ENCODE measurements around the gene PIGO. TPM values are rescaled to one million over a fixed set of nuclear protein-coding genes. Genes with fewer than 3 reads are reported as not detected.

Gene PIGO
- total and polyA plus RNA-seq, 5 donors from 2014 or later, result 18.3 to 31.5 (median 22.4) TPM

GRCh38 chr9:35110327-35110761 lies 14.0 kb upstream of the PIGO start:
- peak overlapping the region; percentile 85 to 94 (median 89) for H3K27ac Mint-ChIP-seq
- Histone ChIP-seq H3K27ac (ENCODE audit: insufficient read depth, low read length, poor library complexity, severe bottlenecking) (peak overlapping the region; percentile 75), H3K27me3 (ENCODE audit: control insufficient read depth, insufficient read depth, low read length) (no peaks in the 10 kb centered on the region), H3K9me3 (ENCODE audit: control insufficient read depth in 2 of 2, low read length in 2 of 2) (no peaks in the 10 kb centered on the region), H3K4me3 (ENCODE audit: low read depth, low read length) (peak overlapping the region; percentile 41), H3K36me3 (ENCODE audit: control insufficient read depth, insufficient read depth, low read length) (peaks cover 9% of the 10 kb centered on the region), H3K4me1 (ENCODE audit: control insufficient read depth, insufficient read depth, low read length, poor library complexity, severe bottlenecking) (peaks cover 39% of the 10 kb centered on the region)
- DNase-seq, result no peak
- peak overlapping the region; percentile 38 to 85 (median 74) for H3K4me3 Mint-ChIP-seq
- no peaks in the 10 kb centered on the region for H3K9me3 Mint-ChIP-seq
- H3K27me3 Mint-ChIP-seq, result no peaks in the 10 kb centered on the region
- peaks cover 8% of the 10 kb centered on the region for H3K36me3 Mint-ChIP-seq
- peaks cover 5 to 60% (median 36%) of the 10 kb centered on the region in 4 donors for H3K4me1 Mint-ChIP-seq
- ATAC-seq (ENCODE audit: low read depth in 2 of 2), result no peak

DNA sequence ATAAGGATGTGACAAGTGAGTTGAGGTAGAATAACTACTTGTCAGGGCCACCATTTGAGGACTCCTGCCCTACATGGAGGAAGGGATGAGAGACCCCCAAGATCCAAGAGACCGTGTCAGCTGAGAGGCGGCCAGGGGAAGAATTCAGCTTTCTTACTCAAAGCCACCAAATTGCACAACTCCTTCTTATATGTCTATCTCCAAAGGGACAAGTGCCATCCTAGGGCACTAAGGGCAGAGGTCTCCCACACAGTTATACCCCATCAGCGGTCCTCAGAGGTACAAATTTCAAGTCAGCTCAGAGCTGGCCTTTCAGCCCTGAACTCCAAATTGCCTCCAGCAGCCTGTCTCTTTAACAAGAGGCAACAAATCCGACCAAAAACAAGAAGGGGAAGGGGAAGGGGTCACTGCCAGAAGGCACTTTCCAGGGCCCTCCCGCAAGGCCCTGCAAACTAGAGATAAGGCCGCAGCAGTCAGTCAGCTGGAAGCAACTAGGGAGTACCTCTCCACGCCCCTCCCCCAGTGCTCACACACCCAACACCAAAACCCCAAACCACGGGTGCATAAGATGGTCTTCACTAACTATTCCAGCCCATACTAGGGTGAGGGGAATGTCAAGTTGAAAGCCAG lies 12.7 kb upstream of the PIGO start:
- H3K27ac ChIP-seq (ENCODE audit: insufficient read depth, low read length, poor library complexity, severe bottlenecking), result no peak overlapping the region
- H3K36me3 ChIP-seq (ENCODE audit: control insufficient read depth, insufficient read depth, low read length), result peaks cover 15% of the 10 kb centered on the region
- Mint-ChIP-seq H3K4me3 (peak overlapping the region in 2 of 4 donors; percentile 74 to 80), H3K27ac (peak overlapping the region in 2 of 3 donors; percentile 44 to 86), H3K36me3 (peaks cover 8% of the 10 kb centered on the region), H3K9me3 (no peaks in the 10 kb centered on the region), H3K4me1 (peaks cover 5 to 47% (median 26%) of the 10 kb centered on the region in 4 donors), H3K27me3 (no peaks in the 10 kb centered on the region)
- DNase-seq (no peak), ATAC-seq (ENCODE audit: low read depth in 2 of 2) (no peak)
- H3K27me3 ChIP-seq (ENCODE audit: control insufficient read depth, insufficient read depth, low read length), result no peaks in the 10 kb centered on the region
- H3K4me1 ChIP-seq (ENCODE audit: control insufficient read depth, insufficient read depth, low read length, poor library complexity, severe bottlenecking), result peaks cover 26% of the 10 kb centered on the region
- no peak overlapping the region for H3K4me3 ChIP-seq (ENCODE audit: low read depth, low read length)
- no peaks in the 10 kb centered on the region for H3K9me3 ChIP-seq (ENCODE audit: control insufficient read depth in 2 of 2, low read length in 2 of 2)

DNA sequence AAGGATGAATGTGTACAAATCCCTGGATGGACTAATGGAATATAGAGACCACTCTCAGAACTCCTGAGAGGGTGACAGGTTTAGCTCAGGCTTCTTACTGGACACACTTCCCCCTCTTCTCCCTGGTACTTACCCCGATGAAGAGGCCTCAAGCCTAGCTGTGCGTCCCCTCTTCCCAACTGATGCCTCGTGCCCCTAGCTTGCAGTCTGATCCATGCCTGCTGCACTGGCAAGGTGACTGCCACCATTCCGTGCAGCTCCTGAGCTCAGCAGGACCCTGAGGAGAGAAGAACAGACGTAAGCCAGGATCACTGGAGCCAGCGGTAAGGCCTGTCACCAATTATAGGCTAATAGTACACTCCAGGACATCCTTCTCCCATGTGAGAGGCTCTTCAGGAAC lies 12.1 kb upstream of the PIGO start:
- no peaks in the 10 kb centered on the region for H3K27me3 ChIP-seq (ENCODE audit: control insufficient read depth, insufficient read depth, low read length)
- no peak overlapping the region for H3K27ac ChIP-seq (ENCODE audit: insufficient read depth, low read length, poor library complexity, severe bottlenecking)
- Mint-ChIP-seq H3K4me3 (peak overlapping the region in 1 of 4 donors; percentile 80), H3K36me3 (peaks cover 8% of the 10 kb centered on the region), H3K27ac (peak overlapping the region in 1 of 3 donors; percentile 86), H3K4me1 (peaks cover 0 to 45% (median 22%) of the 10 kb centered on the region in 4 donors), H3K9me3 (no peaks in the 10 kb centered on the region), H3K27me3 (no peaks in the 10 kb centered on the region)
- no peak overlapping the region for H3K4me3 ChIP-seq (ENCODE audit: low read depth, low read length)
- ATAC-seq (ENCODE audit: low read depth in 2 of 2) (no peak), DNase-seq (no peak)
- peaks cover 15% of the 10 kb centered on the region for H3K36me3 ChIP-seq (ENCODE audit: control insufficient read depth, insufficient read depth, low read length)
- no peaks in the 10 kb centered on the region for H3K9me3 ChIP-seq (ENCODE audit: control insufficient read depth in 2 of 2, low read length in 2 of 2)
- H3K4me1 ChIP-seq (ENCODE audit: control insufficient read depth, insufficient read depth, low read length, poor library complexity, severe bottlenecking), result peaks cover 23% of the 10 kb centered on the region

DNA sequence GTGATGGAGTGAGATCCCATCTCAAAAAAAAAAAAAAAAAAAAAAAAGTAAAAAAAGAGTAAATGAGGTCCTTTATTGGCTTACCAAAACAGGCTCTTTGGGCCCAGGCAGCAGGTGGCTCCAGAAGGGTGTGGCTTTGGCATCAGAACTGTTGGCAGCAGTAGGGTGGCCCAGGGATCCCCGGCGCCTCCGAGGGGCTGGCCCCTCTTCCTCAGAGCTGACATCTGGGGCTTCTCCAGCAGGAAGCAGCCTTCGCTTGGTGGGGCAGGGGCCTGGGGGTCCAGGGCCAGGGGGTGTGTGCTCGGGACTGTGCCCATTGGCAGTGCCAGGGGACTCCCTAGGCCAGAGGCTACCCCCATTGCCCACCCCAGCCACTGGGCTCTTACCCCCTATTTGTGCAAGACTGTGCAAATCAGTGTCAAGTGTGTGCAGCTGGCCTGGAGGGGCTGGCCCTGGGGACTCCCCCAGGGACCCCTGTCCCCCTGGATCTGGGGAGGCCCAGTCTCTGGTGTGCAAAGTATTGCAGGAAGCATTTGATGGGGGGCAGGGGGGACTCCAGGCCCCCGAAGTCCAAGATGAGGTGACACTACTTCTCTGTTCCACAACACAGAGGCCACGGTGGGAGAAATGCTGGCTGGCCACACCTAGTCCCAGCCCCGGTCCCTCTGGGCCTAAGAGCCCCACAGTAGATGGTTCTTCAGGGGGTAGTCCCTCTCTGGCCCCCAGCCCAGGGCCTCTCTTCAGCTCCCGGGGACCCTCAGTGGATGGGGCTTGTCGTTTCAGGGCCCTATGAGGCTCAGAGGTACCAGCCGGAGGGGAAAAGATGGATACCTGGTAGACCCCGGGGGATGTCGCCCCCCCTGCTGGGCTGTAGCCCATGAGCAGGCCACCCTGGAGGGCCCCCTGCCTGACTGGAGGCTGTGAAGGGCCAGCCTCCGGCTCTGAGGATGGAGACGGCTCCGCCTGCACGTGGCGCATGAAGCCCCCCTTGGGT lies 11.2 kb upstream of the PIGO start:
- Histone ChIP-seq H3K9me3 (ENCODE audit: control insufficient read depth in 2 of 2, low read length in 2 of 2) (no peaks in the 10 kb centered on the region), H3K27me3 (ENCODE audit: control insufficient read depth, insufficient read depth, low read length) (no peaks in the 10 kb centered on the region), H3K4me1 (ENCODE audit: control insufficient read depth, insufficient read depth, low read length, poor library complexity, severe bottlenecking) (peaks cover 29% of the 10 kb centered on the region), H3K4me3 (ENCODE audit: low read depth, low read length) (no peak overlapping the region), H3K27ac (ENCODE audit: insufficient read depth, low read length, poor library complexity, severe bottlenecking) (no peak overlapping the region), H3K36me3 (ENCODE audit: control insufficient read depth, insufficient read depth, low read length) (peaks cover 15% of the 10 kb centered on the region)
- H3K4me1 Mint-ChIP-seq, result peaks cover 6 to 45% (median 27%) of the 10 kb centered on the region in 4 donors
- H3K4me3 Mint-ChIP-seq, result no peak overlapping the region
- no peak for DNase-seq
- peaks cover 12% of the 10 kb centered on the region for H3K36me3 Mint-ChIP-seq
- no peaks in the 10 kb centered on the region for H3K27me3 Mint-ChIP-seq
- H3K9me3 Mint-ChIP-seq, result no peaks in the 10 kb centered on the region
- no peak overlapping the region for H3K27ac Mint-ChIP-seq
- ATAC-seq (ENCODE audit: low read depth in 2 of 2), result no peak

GRCh38 chr9:35106343-35106730 lies 9.9 kb upstream of the PIGO start:
- Mint-ChIP-seq H3K27ac (no peak overlapping the region), H3K36me3 (peaks cover 12% of the 10 kb centered on the region)

DNA sequence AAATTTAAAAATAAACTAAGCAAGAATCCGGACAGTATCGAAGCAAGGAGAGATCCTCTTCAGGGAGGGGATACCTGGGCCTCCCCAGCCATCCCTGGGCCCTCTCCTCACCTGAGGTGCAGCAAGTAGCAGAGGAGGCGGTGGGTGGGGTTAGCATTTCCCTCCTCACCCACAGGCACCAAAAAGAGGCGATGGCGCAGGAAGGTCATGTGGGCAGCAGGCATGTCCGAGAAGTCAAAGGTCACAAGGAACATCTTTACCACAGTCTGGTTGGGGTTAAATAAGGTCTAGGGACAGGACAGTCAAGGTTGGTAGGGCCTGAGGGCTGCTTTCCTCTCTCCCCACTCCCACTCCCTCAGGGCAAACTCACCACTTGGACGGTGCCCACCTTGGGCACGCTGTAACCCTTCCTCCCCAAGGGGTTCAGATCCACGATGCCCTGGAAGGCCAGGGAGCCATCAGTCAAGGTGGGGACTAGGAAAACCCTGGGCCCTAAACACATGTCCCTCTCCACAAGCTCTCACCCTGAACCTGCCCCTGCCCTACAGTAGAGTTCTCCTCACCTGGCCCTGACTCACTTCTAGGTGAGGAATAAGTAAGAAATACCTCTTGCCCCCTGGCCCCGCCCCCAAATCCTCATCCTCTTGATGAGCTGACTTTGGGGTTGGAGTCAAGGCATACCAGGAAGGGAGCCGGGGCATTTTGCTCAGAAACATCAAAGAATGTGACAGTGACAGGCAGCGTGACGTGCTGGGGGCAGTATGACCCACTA lies 9.4 kb upstream of the PIGO start:
- no peak overlapping the region for H3K4me3 ChIP-seq (ENCODE audit: low read depth, low read length)
- H3K36me3 Mint-ChIP-seq, result peaks cover 17% of the 10 kb centered on the region
- DNase-seq (no peak), ATAC-seq (ENCODE audit: low read depth in 2 of 2) (no peak)
- H3K27me3 ChIP-seq (ENCODE audit: control insufficient read depth, insufficient read depth, low read length), result no peaks in the 10 kb centered on the region
- no peak overlapping the region for H3K27ac ChIP-seq (ENCODE audit: insufficient read depth, low read length, poor library complexity, severe bottlenecking)
- H3K4me3 Mint-ChIP-seq, result peak overlapping the region in 1 of 4 donors; percentile 73
- H3K36me3 ChIP-seq (ENCODE audit: control insufficient read depth, insufficient read depth, low read length), result peaks cover 19% of the 10 kb centered on the region
- no peaks in the 10 kb centered on the region for H3K9me3 ChIP-seq (ENCODE audit: control insufficient read depth in 2 of 2, low read length in 2 of 2)
- peak overlapping the region in 1 of 3 donors; percentile 71 for H3K27ac Mint-ChIP-seq
- peaks cover 28% of the 10 kb centered on the region for H3K4me1 ChIP-seq (ENCODE audit: control insufficient read depth, insufficient read depth, low read length, poor library complexity, severe bottlenecking)
- no peaks in the 10 kb centered on the region for H3K27me3 Mint-ChIP-seq
- no peaks in the 10 kb centered on the region for H3K9me3 Mint-ChIP-seq
- H3K4me1 Mint-ChIP-seq, result peaks cover 6 to 47% (median 16%) of the 10 kb centered on the region in 4 donors

More at GRCh38 chr9:35106343-35106730, 9.9 kb upstream of the PIGO start:
- Histone ChIP-seq H3K4me1 (ENCODE audit: control insufficient read depth, insufficient read depth, low read length, poor library complexity, severe bottlenecking) (peaks cover 29% of the 10 kb centered on the region), H3K4me3 (ENCODE audit: low read depth, low read length) (no peak overlapping the region), H3K27me3 (ENCODE audit: control insufficient read depth, insufficient read depth, low read length) (no peaks in the 10 kb centered on the region), H3K9me3 (ENCODE audit: control insufficient read depth in 2 of 2, low read length in 2 of 2) (no peaks in the 10 kb centered on the region), H3K27ac (ENCODE audit: insufficient read depth, low read length, poor library complexity, severe bottlenecking) (no peak overlapping the region), H3K36me3 (ENCODE audit: control insufficient read depth, insufficient read depth, low read length) (peaks cover 15% of the 10 kb centered on the region)
- Mint-ChIP-seq H3K9me3 (no peaks in the 10 kb centered on the region), H3K27me3 (no peaks in the 10 kb centered on the region), H3K4me1 (peaks cover 6 to 46% (median 19%) of the 10 kb centered on the region in 4 donors), H3K4me3 (peak overlapping the region in 1 of 4 donors; percentile 73)
- ATAC-seq (ENCODE audit: low read depth in 2 of 2), result no peak
- DNase-seq, result no peak

GRCh38 chr9:35105126-35105525 lies 8.7 kb upstream of the PIGO start:
- no peak for DNase-seq
- H3K27me3 Mint-ChIP-seq, result no peaks in the 10 kb centered on the region
- no peak for ATAC-seq (ENCODE audit: low read depth in 2 of 2)
- H3K27ac Mint-ChIP-seq, result no peak overlapping the region
- Histone ChIP-seq H3K27ac (ENCODE audit: insufficient read depth, low read length, poor library complexity, severe bottlenecking) (no peak overlapping the region), H3K4me1 (ENCODE audit: control insufficient read depth, insufficient read depth, low read length, poor library complexity, severe bottlenecking) (peaks cover 24% of the 10 kb centered on the region), H3K27me3 (ENCODE audit: control insufficient read depth, insufficient read depth, low read length) (no peaks in the 10 kb centered on the region), H3K9me3 (ENCODE audit: control insufficient read depth in 2 of 2, low read length in 2 of 2) (no peaks in the 10 kb centered on the region), H3K36me3 (ENCODE audit: control insufficient read depth, insufficient read depth, low read length) (peaks cover 25% of the 10 kb centered on the region), H3K4me3 (ENCODE audit: low read depth, low read length) (no peak overlapping the region)
- peak overlapping the region in 1 of 4 donors; percentile 73 for H3K4me3 Mint-ChIP-seq
- peaks cover 21% of the 10 kb centered on the region for H3K36me3 Mint-ChIP-seq
- peaks cover 6 to 46% (median 17%) of the 10 kb centered on the region in 4 donors for H3K4me1 Mint-ChIP-seq
- no peaks in the 10 kb centered on the region for H3K9me3 Mint-ChIP-seq

All from CD4-positive, CD25-positive, alpha-beta regulatory T cell (primary cell).